Osteocyte (in vitro differentiated cells): ENCODE measurements around the gene SH2B2. TPM values are rescaled to one million over a fixed set of nuclear protein-coding genes. Genes with fewer than 3 reads are reported as not detected.

Experiments used
- DNase-seq: peaks from one replicate; pipeline ENCODE4 v3.0.0; 2021; ENCODE audit warnings: mixed read lengths; ENCODE audit not compliant: unreplicated experiment; ENCODE audit errors: extremely low spot score
- H3K27ac Mint-ChIP-seq: one replicate; pipeline ENCODE4 v1.8.0; 2021; ENCODE audit warnings: mild to moderate bottlenecking, mixed read lengths; ENCODE audit not compliant: unreplicated experiment
- H3K27me3 Mint-ChIP-seq: one replicate; pipeline ENCODE4 v1.8.0; 2021; ENCODE audit warnings: mixed read lengths; ENCODE audit not compliant: unreplicated experiment
- H3K36me3 Mint-ChIP-seq: one replicate; pipeline ENCODE4 v1.8.0; 2021; ENCODE audit warnings: mixed read lengths; ENCODE audit not compliant: unreplicated experiment
- H3K4me1 Mint-ChIP-seq: one replicate; pipeline ENCODE4 v1.8.0; 2021; ENCODE audit warnings: mixed read lengths; ENCODE audit not compliant: unreplicated experiment
- H3K4me3 Mint-ChIP-seq: one replicate; pipeline ENCODE4 v1.8.0; 2021; ENCODE audit warnings: mild to moderate bottlenecking, moderate library complexity, mixed read lengths; ENCODE audit not compliant: unreplicated experiment
- H3K9me3 Mint-ChIP-seq: one replicate; pipeline ENCODE4 v1.8.0; 2021; ENCODE audit warnings: mixed read lengths; ENCODE audit not compliant: unreplicated experiment
- total RNA-seq: library from RNA; stranded (reverse); gene quantifications from 2 replicates; pipeline ENCODE4 v1.2.1, GENCODE V29; 2021
- TF ChIP-seq, protein P1 (sequence below): fragments of 200-600 bp; sonication (generic); IDR thresholded peaks from 2 replicates; pipeline ENCODE4 v1.5.0; 2021; ENCODE audit warnings: antibody characterized with exemption, mild to moderate bottlenecking, moderate library complexity

SH2B2 gene
- total RNA-seq, 1 donor from 2014 or later, result 8.3 TPM

DNA sequence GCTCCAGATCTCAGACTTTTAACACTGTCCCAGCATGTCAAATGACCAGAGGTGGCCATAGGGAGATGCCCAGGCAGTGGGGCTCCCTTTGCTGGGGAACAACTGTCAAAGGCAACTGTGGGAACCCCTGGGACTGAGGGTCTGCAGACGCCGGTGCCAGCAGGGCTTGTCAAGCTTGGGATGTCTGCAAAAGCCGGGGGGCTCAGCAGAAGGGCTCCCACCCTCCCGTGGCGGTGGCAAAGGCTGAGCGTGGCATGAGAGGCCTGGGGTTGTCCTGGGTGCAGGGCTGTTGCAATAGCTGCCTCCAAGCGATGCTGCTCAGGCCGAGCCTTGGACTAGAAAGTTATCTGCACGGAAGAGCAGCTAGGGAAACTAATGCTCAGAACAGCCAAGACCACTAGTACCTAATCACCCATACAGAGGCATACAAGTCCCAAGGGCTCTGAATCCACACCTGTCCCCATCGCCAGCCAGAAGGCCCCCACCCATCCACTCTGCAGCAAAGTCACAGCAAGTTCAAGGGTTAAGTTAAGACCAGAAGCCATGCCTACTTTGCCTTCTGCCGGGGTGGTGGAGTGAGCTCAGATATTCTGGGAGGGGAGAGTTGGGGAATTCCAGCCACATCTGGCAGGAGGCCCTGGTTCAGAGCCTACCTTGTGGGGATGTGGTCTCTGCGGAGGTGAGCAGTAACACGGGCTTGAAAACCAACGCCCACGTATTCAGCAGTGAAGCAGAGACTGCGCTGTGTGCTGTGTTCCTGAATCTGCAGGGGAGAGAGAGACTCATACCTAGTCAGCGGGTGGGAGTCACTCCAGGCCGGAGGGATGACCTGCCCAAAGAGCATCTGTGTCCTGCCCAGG, 4.6 kb downstream of the SH2B2 start:
- peaks cover 23% of the 10 kb centered on the region for H3K4me1 Mint-ChIP-seq
- DNase-seq, result no peak
- no peak overlapping the region for H3K4me3 Mint-ChIP-seq
- TF ChIP-seq, protein P1, sequence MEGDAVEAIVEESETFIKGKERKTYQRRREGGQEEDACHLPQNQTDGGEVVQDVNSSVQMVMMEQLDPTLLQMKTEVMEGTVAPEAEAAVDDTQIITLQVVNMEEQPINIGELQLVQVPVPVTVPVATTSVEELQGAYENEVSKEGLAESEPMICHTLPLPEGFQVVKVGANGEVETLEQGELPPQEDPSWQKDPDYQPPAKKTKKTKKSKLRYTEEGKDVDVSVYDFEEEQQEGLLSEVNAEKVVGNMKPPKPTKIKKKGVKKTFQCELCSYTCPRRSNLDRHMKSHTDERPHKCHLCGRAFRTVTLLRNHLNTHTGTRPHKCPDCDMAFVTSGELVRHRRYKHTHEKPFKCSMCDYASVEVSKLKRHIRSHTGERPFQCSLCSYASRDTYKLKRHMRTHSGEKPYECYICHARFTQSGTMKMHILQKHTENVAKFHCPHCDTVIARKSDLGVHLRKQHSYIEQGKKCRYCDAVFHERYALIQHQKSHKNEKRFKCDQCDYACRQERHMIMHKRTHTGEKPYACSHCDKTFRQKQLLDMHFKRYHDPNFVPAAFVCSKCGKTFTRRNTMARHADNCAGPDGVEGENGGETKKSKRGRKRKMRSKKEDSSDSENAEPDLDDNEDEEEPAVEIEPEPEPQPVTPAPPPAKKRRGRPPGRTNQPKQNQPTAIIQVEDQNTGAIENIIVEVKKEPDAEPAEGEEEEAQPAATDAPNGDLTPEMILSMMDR, result no peak
- H3K27me3 Mint-ChIP-seq, result no peaks in the 10 kb centered on the region
- H3K27ac Mint-ChIP-seq, result no peak overlapping the region
- H3K9me3 Mint-ChIP-seq, result no peaks in the 10 kb centered on the region
- no peaks in the 10 kb centered on the region for H3K36me3 Mint-ChIP-seq

DNA sequence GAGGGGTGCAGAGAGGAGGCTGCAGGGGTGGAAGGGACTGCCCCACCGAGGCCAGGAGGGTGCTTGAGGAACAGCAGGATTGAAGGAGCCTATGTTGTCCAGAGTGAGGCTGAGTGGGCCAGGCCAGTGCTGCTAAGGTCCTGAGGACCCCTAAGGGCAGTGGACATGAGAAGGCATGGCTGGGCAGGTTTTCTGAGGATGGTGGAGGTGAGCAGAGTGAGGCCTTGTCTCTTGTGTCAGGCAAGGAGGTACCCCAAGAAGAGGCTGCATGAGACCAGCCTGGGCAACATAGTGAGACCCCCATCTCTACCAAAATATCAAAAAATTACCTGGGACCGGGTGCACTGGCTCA, 5.2 kb downstream of the SH2B2 start:
- Mint-ChIP-seq H3K36me3 (no peaks in the 10 kb centered on the region), H3K27ac (no peak overlapping the region), H3K4me3 (no peak overlapping the region), H3K27me3 (no peaks in the 10 kb centered on the region), H3K4me1 (peaks cover 23% of the 10 kb centered on the region), H3K9me3 (no peaks in the 10 kb centered on the region)
- no peak for DNase-seq
- TF ChIP-seq, protein P1, result no peak

DNA sequence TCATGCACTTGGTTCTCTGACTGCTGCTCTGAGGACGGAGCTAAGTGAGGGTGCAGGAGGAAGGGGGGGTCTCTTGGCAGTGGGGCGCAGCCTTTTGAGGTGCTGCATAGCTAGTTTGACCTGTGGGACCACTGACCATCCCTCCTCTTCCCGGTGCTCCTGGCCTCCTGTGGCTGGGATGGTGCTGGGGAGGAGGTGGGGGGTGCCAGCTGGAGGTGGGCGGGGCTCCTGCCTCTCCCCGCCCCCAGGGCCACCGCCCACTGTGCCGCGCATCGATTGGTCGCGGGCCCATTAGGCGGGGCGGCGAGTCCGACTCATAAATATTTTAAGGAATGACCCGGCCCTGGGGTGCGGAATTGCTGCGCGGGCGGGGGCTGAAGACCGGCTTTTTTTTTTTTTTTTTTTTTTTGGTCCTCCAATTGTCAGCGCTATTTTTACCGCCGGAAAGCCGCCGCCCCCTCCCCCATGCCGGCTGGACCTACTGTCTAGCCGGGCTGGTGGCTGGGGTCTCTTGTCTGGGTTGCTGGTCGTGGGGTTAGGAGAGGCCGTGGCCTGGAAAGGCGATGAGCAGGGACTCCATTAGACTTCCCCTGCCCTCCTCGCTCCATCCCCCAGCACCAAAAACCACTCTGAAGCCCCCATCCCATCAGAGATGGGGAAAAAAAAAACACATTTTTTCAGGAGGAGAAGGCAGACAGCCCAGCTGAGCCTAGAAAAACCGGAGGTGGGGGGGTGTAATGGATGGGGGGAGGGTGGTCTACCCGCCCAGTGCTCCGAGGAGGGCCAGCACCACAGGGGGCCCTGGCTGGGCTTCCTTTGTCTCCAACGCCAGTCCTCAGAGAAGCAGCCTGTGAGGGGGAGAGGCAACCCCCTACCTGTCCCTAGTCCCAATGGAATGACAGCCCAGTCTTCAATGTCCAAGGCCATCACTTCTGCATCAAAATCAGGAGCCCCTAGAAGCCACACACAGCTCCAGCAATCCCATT, 6.4 kb downstream of the SH2B2 start:
- H3K27ac Mint-ChIP-seq, result no peak overlapping the region
- no peaks in the 10 kb centered on the region for H3K36me3 Mint-ChIP-seq
- DNase-seq, result no peak
- TF ChIP-seq, protein P1, result no peak
- no peaks in the 10 kb centered on the region for H3K9me3 Mint-ChIP-seq
- no peaks in the 10 kb centered on the region for H3K27me3 Mint-ChIP-seq
- peak overlapping the region; percentile 50 for H3K4me3 Mint-ChIP-seq
- peaks cover 22% of the 10 kb centered on the region for H3K4me1 Mint-ChIP-seq

DNA sequence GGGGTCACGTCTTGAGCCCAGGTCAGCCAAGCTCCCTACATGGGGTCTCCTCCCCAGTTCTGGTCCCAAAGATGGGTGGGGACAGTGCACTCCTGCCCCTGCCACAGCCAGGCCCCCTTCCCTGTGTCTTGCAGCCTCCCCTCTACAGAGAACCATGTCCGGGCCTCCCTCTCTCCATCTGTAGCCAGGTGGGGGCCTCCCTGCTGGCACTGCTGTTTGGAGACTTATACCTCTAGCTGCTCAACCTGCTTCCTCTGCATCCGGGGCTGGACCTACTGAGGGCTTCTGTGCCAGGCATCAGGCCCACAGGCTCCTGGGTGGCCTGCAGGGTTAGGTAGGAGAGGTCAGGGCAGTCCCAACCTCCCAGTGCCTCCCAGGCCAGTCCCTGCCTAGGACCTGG, 7.9 kb downstream of the SH2B2 start:
- Mint-ChIP-seq H3K4me1 (peaks cover 9% of the 10 kb centered on the region), H3K27me3 (no peaks in the 10 kb centered on the region), H3K36me3 (no peaks in the 10 kb centered on the region), H3K9me3 (no peaks in the 10 kb centered on the region), H3K27ac (no peak overlapping the region), H3K4me3 (no peak overlapping the region)
- TF ChIP-seq, protein P1, result no peak
- DNase-seq, result no peak
